IPS-NIHi7 (cell line): Measurements from ENCODE around the gene DPYSL5.
"Not testable (repeated sequence)": the region's sequence is repeated elsewhere in the genome, so short reads cannot be mapped to it uniquely, and the experiment has no call there.

Experiments
- DNase-seq: peaks from one replicate; pipeline ENCODE4 v3.0.0; 2012; ENCODE audit warnings: mixed read lengths; ENCODE audit errors: extremely low spot score

The DPYSL5 gene

DNA sequence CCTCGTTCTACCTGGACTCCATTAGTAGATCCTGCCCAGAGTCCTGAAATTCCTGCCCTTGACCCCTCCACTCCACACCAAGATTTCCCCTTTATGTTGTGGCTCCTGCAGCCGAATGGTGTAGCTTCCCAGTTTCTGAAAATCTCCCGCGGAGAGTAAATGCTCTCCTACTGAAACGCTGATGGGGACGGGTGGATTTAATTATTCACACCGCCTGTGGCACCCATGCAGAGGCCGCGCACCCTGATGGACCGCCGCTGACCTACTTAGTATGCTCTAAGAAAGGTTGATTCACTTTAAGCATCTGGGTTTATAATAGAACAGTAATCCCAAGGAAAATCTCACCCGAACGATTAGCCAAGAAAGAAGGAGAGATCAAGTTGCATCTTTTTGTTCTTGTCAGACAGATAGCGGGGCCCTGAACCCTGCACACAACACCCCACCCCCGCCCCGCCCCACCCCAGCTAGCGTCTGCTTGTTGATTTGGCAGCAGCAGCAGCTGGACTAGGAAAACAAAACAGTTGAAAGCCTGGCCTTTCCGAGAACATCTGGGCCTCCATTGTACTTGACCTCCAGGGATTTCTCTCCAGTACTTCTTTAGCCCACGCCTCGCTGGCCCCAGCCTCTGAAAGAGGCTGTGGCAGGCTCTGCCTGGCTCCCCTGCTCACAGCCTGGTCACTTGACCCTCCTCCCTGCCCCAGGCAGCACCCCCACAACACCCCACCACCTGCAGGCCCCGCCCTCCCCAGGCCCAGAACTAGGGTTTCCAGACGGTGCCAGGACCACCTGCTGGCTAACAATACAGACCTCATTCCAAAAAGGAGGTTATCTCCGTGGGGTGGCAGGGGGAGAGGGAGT is 53.6 kb downstream of the DPYSL5 start:
- no peak for DNase-seq

DNA sequence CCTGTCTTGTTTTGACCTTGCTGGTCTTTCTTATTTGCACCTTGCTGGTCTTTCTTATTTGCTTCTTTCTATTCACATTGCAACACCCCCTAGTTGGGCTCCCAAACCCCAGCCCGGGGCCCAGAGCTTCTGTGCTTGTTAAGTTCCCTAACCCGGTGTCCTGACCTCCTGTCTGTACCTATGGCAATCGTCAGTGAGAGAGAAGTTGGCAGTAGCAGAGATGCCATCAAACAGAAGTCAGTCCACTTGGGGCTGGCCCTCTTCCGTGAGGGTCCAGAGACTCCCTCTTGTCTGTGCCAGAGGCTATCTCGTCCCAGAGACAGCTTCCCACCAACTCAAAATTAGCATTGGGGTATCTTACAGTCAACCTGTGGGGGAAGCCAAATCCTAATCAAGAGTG is 55.7 kb downstream of the DPYSL5 start:
- no peak for DNase-seq

- DNase-seq: no peak
Measured at GRCh38 chr2:26904839-26905238, 56.9 kb downstream of the DPYSL5 start.

DNA sequence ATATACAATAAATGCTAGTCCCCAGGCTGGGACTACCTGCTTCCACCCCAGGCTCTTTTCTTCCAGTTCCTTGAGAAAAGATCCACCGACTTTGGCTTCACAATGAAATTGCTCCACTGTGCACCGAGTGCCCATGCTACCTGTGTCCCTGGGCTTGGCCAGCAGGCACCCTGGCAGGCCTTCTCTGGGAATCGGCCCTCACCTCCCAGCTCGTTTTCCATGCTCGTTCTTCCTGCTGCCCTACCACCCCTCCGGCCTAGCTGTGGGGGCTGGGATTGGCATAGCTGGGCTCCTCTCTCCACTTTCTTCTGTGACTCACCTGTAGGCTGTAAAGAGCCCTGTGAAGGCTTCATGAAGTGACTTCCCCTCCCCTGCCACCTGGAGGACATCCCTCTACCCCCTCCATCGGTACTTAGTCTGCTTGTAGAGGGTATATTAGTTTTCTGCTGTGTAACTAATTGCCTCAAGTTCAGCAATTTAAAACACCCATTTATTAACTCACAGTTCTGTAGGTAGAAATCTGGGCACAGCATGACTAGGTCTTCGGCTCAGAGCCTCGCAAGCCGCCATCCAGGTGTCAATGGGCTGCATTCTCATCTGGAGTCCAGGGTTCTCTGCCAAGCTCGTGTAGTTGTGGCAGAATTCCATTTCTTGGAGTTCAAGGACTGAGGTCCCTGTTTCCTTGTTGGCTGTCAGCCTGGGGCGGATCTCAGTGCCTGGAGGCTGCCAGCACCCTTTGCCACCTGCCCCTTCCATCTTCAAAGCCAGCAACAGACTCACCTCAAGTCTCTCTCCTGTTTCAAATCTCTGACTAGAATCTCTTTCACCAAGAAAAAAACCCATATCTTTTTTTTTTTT is 57.6 kb downstream of the DPYSL5 start:
- no peak for DNase-seq

DNA sequence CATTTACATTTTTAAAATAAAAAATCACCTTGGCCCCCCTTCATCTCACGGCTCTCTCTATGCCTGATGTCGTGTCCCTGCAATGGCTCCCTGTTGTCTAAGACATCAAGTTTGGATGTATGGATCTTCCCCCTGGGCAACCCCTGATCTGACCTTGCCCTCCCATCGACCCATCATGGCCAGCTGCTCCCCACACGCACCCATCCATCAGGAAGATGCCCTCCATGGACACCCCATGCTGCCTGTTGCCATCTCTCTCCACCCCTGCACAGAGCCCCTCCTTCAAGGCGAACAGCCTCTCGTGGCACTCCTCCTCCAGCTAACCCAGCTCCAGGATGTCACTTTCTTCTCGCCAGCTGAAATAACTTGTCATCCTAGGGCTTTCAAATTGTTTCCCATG is 59.5 kb downstream of the DPYSL5 start:
- DNase-seq: no peak

- no peak for DNase-seq
Measured at GRCh38 chr2:26910176-26910575, 62.2 kb downstream of the DPYSL5 start.

DNA sequence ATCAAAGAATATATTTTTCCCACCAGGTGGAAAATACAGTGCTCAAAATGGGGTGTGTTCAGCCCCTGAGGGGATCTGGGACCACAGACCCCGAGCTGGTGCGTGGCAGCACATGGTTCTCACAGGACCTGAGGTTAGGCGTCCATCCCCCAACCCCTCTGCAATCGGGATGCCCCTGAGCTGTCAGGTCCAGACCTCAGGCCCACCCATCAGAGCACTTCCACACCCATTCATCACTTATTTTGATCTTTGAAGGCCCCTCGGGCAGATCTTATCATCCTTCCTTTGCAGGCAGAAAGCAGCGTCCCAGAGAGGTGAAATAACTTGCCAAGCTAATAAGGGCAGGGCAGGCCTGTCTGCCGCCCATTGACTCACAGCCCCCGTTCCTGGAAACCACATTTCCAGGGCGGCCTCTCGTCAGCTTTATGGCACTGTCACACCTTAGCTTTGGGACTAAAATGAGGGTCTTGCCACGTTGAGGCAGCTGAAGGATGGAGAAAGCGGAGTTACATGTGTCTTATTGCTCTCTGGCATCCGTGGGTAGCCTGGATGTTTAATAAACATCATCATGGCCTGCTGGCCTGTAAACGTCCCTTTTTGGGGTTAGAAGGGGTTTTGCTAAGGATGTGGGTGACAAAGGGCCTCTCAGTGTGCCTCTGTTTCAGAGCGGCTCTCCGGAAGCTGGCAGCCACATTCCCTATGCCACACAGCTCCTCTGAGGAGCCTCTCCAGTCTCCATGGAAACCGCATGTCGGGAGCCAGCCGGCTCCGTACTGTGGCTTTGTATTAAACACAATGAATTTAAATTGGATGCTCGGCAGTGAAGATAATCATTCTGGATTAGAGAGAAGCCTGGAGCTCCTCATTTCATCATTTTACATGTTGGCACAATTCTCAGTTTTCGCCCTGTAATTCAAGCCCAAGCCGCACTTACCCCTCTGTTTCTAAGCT is 64.3 kb downstream of the DPYSL5 start:
- peak; percentile 51 for DNase-seq

DNA sequence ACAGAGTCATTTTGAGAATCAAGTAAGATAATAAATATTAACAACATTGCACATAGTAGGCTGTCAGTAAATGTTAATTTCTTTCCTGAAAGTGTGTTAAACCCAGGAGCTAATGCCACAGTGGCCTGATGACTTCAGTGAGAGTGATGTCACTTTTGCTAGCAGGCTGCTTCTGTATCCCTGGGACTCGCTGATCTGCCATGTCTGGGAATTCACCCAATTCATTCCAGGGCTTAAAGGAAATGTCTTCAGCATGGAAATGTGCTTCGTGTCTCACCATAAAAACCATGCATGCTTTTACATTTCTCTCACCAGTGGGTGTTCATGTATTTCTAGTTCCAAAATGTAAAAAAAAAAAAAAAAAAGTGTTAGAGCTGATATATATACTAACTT is 65.7 kb downstream of the DPYSL5 start:
- DNase-seq: no peak

DNA sequence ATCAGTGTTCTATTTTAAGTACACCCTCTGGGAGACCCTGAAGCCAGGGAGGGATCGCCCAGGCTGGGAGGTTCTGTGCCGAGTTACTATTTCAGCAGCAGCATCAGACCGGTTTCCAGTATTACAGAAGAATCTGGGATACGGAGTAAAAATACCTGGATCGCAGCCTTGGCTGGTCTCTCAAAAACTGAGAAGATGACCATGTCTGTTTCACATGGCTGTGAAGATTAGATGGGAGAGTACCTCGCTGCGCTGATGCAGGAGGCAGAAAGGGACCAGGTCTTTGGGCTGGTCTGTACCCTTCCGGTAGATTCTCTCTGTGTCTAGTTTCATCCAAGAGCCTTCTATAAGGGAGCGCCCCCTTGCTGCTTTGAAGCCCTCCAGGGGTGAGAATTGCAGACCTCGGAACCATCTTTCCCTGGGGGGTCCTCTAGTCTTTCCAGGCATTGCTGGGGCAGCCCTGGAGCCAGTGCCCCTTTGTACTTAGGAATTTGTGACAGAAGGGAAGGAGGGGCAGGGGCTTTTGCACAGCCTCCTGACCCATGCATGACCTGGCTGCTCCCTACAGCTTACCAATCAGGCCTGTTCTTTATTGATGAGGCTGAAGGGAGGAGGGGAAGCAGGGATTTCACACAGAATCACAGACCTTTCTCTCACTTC is 66.2 kb downstream of the DPYSL5 start:
- DNase-seq: peak; percentile 41

DNA sequence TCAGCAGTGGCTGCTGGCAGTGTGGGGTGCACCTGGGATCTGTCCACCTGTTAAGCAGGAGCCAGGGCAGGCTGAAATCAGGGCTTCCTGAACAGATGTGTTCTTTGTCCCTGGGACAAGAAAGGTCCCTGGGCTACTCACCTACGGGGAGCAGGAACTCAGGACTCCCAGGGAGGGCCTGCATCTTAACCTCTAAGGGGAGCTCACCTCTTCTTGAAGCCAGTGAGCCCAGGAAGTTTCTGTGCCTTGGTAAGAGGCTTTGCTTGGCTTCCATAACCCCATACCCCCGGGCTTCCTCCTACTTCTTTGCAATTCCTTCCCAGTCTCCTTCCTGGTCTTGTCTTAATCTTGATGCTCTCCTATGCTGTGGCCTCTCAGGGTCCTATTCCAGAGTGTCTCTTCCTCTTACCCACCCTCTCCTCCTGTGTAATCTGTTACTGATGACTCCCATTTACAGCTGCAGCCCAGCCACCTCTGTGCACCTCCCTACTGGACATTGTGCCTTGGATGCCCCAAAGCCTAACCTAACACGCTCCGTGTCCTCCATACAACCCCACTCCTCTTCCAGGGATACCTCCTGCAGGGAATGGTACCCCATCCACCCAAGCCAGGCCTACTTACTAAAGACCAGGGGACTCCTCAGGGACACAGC is 66.9 kb downstream of the DPYSL5 start:
- DNase-seq: no peak

DNA sequence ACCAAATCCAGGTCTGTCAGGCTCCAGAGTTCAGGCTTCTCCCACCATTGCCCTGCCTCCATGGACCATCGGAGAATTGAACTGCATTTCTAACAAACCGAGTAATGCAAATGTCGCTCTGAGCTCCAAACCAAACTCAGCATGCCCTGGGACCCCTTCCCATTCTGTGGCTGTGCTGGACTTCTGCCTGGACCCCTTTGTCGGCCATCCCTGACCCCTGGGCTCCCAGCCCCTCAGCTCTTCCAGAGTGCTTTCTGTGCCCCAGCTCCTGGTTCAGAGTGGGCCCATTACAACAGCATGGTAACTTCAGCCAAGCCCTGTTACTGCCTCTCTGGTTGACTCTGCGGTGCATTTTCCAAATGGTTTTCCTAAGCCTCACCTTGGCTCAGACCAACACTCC is 67.4 kb downstream of the DPYSL5 start:
- DNase-seq: no peak

DNA sequence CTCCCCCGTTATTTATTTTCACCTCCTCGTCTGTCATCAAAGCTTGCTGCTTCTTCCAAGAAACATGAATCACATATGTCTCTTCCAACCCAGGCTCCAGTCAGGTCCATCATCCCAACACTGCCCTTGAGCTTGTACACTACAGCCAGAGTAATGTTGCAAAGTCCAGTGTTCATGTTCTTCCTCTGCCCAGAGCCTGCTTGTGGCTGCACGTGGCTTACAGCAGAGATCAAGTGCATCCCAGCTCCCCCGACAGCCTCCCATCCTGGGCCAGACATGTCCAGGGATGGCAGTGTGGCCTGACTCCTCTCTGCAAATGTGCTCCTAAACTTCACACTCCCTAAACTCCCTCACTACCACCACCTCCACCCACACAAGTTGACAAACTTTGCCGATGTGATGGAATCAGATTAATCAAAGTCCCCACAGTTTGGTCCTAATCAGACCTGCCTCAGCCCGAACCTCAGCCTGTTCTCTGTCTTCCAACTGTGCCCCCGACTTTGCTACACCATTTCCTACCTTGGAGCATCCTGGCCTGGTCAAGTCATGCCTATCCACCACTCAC is 68.3 kb downstream of the DPYSL5 start:
- DNase-seq: no peak

GRCh38 chr2:26917135-26917836 is 69.4 kb downstream of the DPYSL5 start:
- DNase-seq: no peak

GRCh38 chr2:26921323-26921722 is 73.4 kb downstream of the DPYSL5 start:
- no peak for DNase-seq

- peak; percentile 92 for DNase-seq
Measured at GRCh38 chr2:26922405-26923188, 74.7 kb downstream of the DPYSL5 start.

- not testable (repeated sequence) for DNase-seq
Measured at GRCh38 chr2:26923189-26923466, 75.2 kb downstream of the DPYSL5 start.

DNA sequence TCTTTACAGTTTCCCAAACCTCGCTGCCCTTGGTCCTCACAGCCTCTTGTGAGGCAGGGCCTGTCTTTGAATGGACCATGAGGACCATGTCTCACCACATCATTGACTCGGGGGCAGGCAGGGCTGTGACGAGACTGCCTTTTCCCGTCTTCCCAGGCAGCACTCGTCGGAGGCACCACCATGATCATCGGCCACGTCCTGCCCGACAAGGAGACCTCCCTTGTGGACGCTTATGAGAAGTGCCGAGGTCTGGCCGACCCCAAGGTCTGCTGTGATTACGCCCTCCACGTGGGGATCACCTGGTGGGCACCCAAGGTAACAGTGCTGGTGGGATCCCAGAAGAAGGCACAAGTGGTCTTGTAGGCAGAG is 76.8 kb downstream of the DPYSL5 start:
- DNase-seq: no peak

- DNase-seq: no peak
Measured at GRCh38 chr2:26925100-26925791, 77.3 kb downstream of the DPYSL5 start.

- DNase-seq: no peak
Measured at GRCh38 chr2:26927221-26927620, 79.3 kb downstream of the DPYSL5 start.
